ENCODE results near the gene ARHGAP33. TPM values are rescaled to one million over a fixed set of nuclear protein-coding genes. Genes with fewer than 3 reads are reported as not detected.

Gene ARHGAP33
- total RNA-seq, 4 donors from 2014 or later: 3.3 to 11.2 (median 7.7) TPM

- intact Hi-C loops (cut with DNase I): no loop called here
- H3K4me1 ChIP-seq: peaks cover 45 to 83% (median 59%) of the 10 kb centered on the region in 4 donors
- peaks cover 0 to 24% (median 13%) of the 10 kb centered on the region in 4 donors for H3K36me3 ChIP-seq
- no peaks in the 10 kb centered on the region for H3K9me3 ChIP-seq
- H3K4me3 ChIP-seq: peak overlapping the region; percentile 64 to 99 (median 85)
- H3K27me3 ChIP-seq: no peaks in the 10 kb centered on the region
- H3K27ac ChIP-seq (replicated peaks in 1 of 4): peak overlapping the region; percentile 94 to 100 (median 99)
- peak; percentile 99 for DNase-seq (ENCODE audit: extremely low spot score)
- TF ChIP-seq CTCF (IDR thresholded peaks at IDR 0.05) (peak; percentile 50 to 70 (median 51)), POLR2A (IDR thresholded peaks at IDR 0.05; ENCODE audit: low read depth) (no peak), POLR2AphosphoS5 (IDR thresholded peaks at IDR 0.05) (peak in 1 of 2 donors; percentile 28)
- WGBS: 8% methylated on average over 31 of the region's 41 CpGs
Measured at GRCh38 chr19:35744430-35745327, 30.7 kb upstream of the ARHGAP33 start.

GRCh38 chr19:35745328-35746086 is 29.9 kb upstream of the ARHGAP33 start, which contains the start of the genes PSENEN and U2AF1L4:
Gene PSENEN (plus strand): TSS chr19:35745651. CDS start chr19:35745931, 280 bp downstream.
Gene U2AF1L4 (minus strand): TSS chr19:35745418. CDS start chr19:35745391, 27 bp downstream.
- no peaks in the 10 kb centered on the region for H3K9me3 ChIP-seq
- H3K36me3 ChIP-seq: peaks cover 0 to 24% (median 13%) of the 10 kb centered on the region in 4 donors
- intact Hi-C loops (cut with DNase I): no loop called here
- H3K4me1 ChIP-seq: peaks cover 43 to 84% (median 61%) of the 10 kb centered on the region in 4 donors
- under 1% methylated on average over 26 of the region's 40 CpGs for WGBS
- peak within 1 kb of the TSS; percentile 94 to 100 (median 99) for H3K27ac ChIP-seq (replicated peaks in 1 of 4)
- peak; percentile 84 to 95 for TF ChIP-seq POLR2AphosphoS5 (IDR thresholded peaks at IDR 0.05)
- TF ChIP-seq CTCF (IDR thresholded peaks at IDR 0.05): peak in 1 of 3 experiments; percentile 11
- no peak for TF ChIP-seq POLR2A (IDR thresholded peaks at IDR 0.05; ENCODE audit: low read depth)
- TF ChIP-seq EP300 (IDR thresholded peaks at IDR 0.05): no peak
- H3K4me3 ChIP-seq: peak within 1 kb of the TSS; percentile 64 to 99 (median 85)
- no peaks in the 10 kb centered on the region for H3K27me3 ChIP-seq
- DNase-seq (ENCODE audit: extremely low spot score): peak; percentile 99

- Histone ChIP-seq H3K36me3 (peaks cover 0 to 24% (median 13%) of the 10 kb centered on the region in 4 donors), H3K27me3 (no peaks in the 10 kb centered on the region), H3K4me3 (peak overlapping the region; percentile 64 to 99 (median 85)), H3K27ac (replicated peaks in 1 of 4) (peak overlapping the region; percentile 94 to 100 (median 99)), H3K4me1 (peaks cover 39 to 82% (median 57%) of the 10 kb centered on the region in 4 donors), H3K9me3 (no peaks in the 10 kb centered on the region)
- intact Hi-C loops (cut with DNase I): no loop called here
- TF ChIP-seq POLR2A (IDR thresholded peaks at IDR 0.05; ENCODE audit: low read depth): no peak
- TF ChIP-seq CTCF (IDR thresholded peaks at IDR 0.05): no peak
- TF ChIP-seq POLR2AphosphoS5 (IDR thresholded peaks at IDR 0.05): no peak
- TF ChIP-seq EP300 (IDR thresholded peaks at IDR 0.05): no peak
- DNase-seq (ENCODE audit: extremely low spot score): no peak
- 17% methylated on average over 4 of the region's 4 CpGs for WGBS
Measured at GRCh38 chr19:35746087-35746462, 29.3 kb upstream of the ARHGAP33 start.

- no peak for DNase-seq (ENCODE audit: extremely low spot score)
- no peaks in the 10 kb centered on the region for H3K27me3 ChIP-seq
- H3K4me1 ChIP-seq: peaks cover 36 to 78% (median 55%) of the 10 kb centered on the region in 4 donors
- H3K4me3 ChIP-seq: peak overlapping the region in 2 of 4 donors; percentile 78 to 92
- WGBS: 81% methylated on average over 5 of the region's 5 CpGs
- H3K9me3 ChIP-seq: no peaks in the 10 kb centered on the region
- intact Hi-C loops (cut with DNase I): no loop called here
- no peak for TF ChIP-seq EP300 (IDR thresholded peaks at IDR 0.05)
- no peak for TF ChIP-seq POLR2AphosphoS5 (IDR thresholded peaks at IDR 0.05)
- no peak for TF ChIP-seq CTCF (IDR thresholded peaks at IDR 0.05)
- no peak for TF ChIP-seq POLR2A (IDR thresholded peaks at IDR 0.05; ENCODE audit: low read depth)
- peaks cover 0 to 25% (median 13%) of the 10 kb centered on the region in 4 donors for H3K36me3 ChIP-seq
- peak overlapping the region in 3 of 4 donors; percentile 94 to 100 (median 98) for H3K27ac ChIP-seq (replicated peaks in 1 of 4)
Measured at GRCh38 chr19:35746531-35746930, 28.8 kb upstream of the ARHGAP33 start.

Measured in esophagus muscularis mucosa (tissue), 4 donors.